HUES64 (cell line): ENCODE results near the gene HOXA5.
A peak's percentile ranks its signal among the peaks of the same experiment; 100 is the strongest.

ENCODE experiments used
- H3K27ac ChIP-seq: 2 replicates; pipeline ENCODE4 v1.7.0; 2013; ENCODE audit warnings: low read depth, low read length, inconsistent platforms
- H3K27me3 ChIP-seq: 2 replicates; pipeline ENCODE4 v1.6.1; 2013; ENCODE audit warnings: mild to moderate bottlenecking, low read length; ENCODE audit not compliant: insufficient read depth
- H3K36me3 ChIP-seq: 2 replicates; pipeline ENCODE4 v1.6.1; 2013; ENCODE audit warnings: mild to moderate bottlenecking, low read length; ENCODE audit not compliant: insufficient read depth
- H3K4me1 ChIP-seq: 2 replicates; pipeline ENCODE4 v1.6.1; 2013; ENCODE audit warnings: mild to moderate bottlenecking, low read length, moderate library complexity; ENCODE audit not compliant: insufficient read depth
- H3K4me3 ChIP-seq: 2 replicates; pipeline ENCODE4 v1.5.1; 2013; ENCODE audit warnings: mild to moderate bottlenecking, low read length, moderate library complexity
- H3K9ac ChIP-seq: 2 replicates; pipeline ENCODE4 v1.6.1; 2013; ENCODE audit warnings: mild to moderate bottlenecking, low read depth, low read length
- H3K9me3 ChIP-seq: 2 replicates; pipeline ENCODE4 v1.6.1; 2013; ENCODE audit warnings: low read depth, low read length; ENCODE audit not compliant: insufficient read depth
- WGBS: fragments of 150-250, 120-280 bp; methylation state at CpG from one replicate; pipeline ENCODE4 v1.1.7; 2013; ENCODE audit warnings: missing lambda C conversion rate; 5-methylcytosine and 5-hydroxymethylcytosine counted together

Gene HOXA5

DNA sequence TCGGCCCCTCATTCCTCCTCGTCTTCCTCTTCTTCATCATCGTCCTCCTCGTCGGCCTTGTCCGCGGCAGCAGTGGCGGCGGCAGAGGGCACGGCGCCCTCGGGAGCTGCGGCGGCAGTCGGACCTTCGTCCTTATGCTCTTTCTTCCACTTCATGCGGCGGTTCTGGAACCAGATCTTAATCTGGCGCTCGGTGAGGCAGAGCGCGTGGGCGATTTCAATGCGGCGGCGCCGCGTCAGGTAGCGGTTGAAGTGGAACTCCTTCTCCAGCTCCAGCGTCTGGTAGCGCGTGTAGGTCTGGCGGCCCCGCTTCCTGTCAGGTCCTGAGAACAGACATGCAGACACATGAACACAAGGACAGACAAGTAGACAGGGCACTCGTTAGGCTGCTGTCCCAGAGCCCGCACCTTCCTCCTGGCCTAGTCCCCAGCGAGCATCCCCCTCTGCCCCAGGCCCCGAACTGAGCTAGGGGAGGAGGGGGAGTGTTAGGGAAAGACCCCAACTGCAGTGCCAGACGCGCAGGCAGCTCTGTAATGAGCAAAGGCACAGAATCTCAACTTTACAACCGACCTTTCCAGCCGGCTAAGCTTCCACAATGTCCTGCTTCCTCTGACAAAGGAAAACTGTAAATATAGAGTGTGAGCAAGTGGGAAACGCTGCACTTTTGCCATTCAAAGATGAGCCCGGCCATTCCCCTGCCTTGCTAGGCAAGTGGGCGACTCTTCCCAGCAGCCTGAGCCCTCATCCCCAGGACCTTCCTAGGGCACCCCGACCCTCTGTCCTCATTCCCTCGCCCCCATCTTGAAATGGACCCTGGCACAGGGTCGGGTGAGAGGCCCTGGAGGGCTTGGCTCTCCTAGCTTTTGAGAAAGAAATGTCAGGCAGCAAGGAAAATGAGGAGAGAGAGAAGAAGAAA lies 11.7 kb upstream of the HOXA5 start:
- WGBS, result 8% methylated on average over 45 of the region's 48 CpGs
- Histone ChIP-seq H3K36me3 (no peaks in the 10 kb centered on the region), H3K4me3 (no peak overlapping the region), H3K9ac (no peak overlapping the region), H3K27ac (no peak overlapping the region), H3K27me3 (peaks cover 100% of the 10 kb centered on the region), H3K4me1 (no peaks in the 10 kb centered on the region; the same call in 1 of the 2 replicates), H3K9me3 (peaks cover 3% of the 10 kb centered on the region; the same call in 1 of the 2 replicates)

DNA sequence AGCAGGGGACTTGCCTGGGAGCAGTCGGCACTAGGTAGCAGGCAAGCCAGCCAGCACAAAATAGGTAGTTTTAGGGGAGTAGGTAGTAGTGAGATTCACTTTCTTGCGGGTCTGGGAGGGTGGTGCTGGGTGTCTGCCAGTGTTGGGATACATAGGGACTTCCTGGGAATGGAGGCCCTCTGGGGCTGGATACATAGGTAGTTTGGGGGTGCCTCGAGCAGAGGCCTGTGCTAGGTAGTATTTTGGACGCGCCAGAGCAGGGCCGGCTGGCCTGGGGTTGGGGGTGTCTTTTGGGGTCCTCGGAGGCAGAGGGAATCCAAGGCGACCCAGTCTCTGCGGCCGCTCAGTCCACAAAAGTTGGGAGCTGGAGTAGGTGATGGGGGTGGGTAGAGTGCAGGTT lies 10.9 kb upstream of the HOXA5 start:
- Histone ChIP-seq H3K4me3 (no peak overlapping the region), H3K36me3 (no peaks in the 10 kb centered on the region), H3K9ac (no peak overlapping the region), H3K27ac (no peak overlapping the region), H3K4me1 (no peaks in the 10 kb centered on the region; the same call in 1 of the 2 replicates), H3K9me3 (peaks cover 3% of the 10 kb centered on the region; the same call in 1 of the 2 replicates), H3K27me3 (peaks cover 100% of the 10 kb centered on the region)
- 38% methylated on average over 10 of the region's 10 CpGs for WGBS

DNA sequence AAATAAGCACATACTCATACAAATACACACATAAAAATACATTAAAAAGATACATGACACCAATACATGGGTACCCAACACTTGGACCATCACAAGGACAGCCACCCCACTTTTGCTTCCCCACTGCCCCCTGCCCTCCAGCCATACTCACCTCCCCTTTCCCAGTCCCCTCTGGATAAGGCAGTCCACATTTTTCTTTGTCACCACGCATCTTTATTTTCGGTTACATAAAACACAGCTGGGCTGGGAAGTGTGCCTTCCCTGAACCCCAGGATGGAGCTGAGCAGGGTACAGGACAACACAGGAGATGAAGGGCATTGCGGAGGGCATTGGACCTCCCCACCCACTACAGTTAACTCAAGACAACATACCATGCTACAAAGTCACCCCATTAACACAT lies 10.0 kb upstream of the HOXA5 start:
- H3K4me1 ChIP-seq, result no peaks in the 10 kb centered on the region; the same call in 1 of the 2 replicates
- peaks cover 100% of the 10 kb centered on the region for H3K27me3 ChIP-seq
- no peak overlapping the region for H3K4me3 ChIP-seq
- WGBS, result 34% methylated on average over 3 of the region's 3 CpGs
- H3K9ac ChIP-seq, result no peak overlapping the region
- no peak overlapping the region for H3K27ac ChIP-seq
- H3K36me3 ChIP-seq, result no peaks in the 10 kb centered on the region
- peaks cover 3% of the 10 kb centered on the region; the same call in 1 of the 2 replicates for H3K9me3 ChIP-seq

DNA sequence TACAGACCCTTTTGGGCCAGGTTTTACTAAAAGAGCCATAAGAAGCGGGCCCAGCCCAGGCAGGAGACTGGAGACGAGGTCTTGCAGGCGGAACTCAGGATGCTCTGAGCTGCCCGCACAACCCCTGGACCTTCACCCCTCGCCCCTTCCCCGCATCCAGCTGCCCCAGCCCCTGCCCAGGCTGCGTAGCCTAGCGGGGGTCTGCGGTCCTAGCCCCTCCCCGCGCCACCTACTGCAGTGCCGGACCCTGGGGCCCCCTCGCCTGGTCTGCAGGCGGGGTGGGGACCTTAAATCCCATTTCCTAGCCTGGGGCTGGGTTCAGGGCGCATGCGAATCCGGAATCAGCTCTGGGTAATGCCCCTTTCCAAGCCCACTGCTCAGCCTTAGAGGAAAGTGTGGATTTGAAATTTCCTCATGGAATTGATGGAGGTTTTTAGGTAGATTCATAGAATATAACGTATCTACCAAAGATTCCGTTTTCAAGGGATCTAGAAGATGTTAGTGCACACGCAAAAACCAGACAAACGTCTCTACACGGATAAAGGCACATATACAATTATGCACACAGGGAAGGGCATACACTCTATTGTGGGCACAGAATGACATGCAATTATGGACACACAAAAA lies 9.4 kb upstream of the HOXA5 start:
- Histone ChIP-seq H3K9ac (no peak overlapping the region), H3K9me3 (peaks cover 3% of the 10 kb centered on the region; the same call in 1 of the 2 replicates), H3K36me3 (no peaks in the 10 kb centered on the region), H3K4me1 (no peaks in the 10 kb centered on the region; the same call in 1 of the 2 replicates), H3K4me3 (no peak overlapping the region), H3K27ac (no peak overlapping the region), H3K27me3 (peaks cover 100% of the 10 kb centered on the region)
- WGBS, result 16% methylated on average over 21 of the region's 22 CpGs

DNA sequence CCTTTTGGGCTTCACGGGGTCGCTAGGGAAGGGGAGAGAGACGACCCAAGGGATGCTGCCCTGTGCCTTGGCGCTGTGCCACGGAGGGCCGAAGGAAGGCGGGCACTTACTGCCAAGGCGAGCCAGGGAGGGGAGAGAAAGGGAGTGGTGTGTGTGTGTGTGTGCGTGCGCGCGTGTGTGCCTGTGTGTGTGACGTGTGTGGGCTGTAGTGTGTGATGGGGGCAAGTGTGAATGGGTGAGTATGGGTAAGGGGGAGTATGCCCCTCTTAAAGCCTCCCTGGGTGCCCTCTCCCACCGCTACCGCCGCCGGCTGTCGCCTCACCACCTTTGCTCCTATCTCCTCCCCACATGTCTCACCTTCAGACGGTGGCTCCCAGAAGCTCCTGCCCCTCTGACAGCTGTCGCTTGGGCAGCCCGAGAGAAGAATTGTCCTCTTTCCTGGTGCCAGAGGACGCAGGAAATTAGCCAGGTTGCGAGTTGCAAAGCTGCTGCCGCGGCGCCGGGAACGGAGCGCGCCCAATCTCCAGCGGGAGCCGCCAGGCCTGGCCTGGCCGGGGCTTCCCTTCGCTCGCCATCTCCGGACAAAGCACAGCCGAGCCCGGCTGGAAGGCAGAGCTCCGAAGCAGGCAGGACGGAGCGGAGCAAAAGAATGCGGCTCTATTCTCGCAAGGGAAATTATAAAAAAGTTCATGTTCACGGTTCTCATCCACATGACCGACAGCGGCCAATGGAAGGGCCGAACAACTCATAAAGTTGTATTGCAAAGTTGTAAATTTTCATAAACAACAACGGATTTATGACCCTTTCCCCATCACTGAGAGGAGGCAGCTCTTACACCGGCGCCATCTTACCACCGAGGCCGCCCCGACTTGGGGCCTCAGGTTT lies 8.7 kb upstream of the HOXA5 start, which contains the start of gene HOXA3:
TSS of gene HOXA3 (minus strand) at position 653 of the 885 bp plus-strand sequence. CDS start 41,943 bp downstream, outside the sequence.
- no peaks in the 10 kb centered on the region; the same call in 1 of the 2 replicates for H3K4me1 ChIP-seq

DNA sequence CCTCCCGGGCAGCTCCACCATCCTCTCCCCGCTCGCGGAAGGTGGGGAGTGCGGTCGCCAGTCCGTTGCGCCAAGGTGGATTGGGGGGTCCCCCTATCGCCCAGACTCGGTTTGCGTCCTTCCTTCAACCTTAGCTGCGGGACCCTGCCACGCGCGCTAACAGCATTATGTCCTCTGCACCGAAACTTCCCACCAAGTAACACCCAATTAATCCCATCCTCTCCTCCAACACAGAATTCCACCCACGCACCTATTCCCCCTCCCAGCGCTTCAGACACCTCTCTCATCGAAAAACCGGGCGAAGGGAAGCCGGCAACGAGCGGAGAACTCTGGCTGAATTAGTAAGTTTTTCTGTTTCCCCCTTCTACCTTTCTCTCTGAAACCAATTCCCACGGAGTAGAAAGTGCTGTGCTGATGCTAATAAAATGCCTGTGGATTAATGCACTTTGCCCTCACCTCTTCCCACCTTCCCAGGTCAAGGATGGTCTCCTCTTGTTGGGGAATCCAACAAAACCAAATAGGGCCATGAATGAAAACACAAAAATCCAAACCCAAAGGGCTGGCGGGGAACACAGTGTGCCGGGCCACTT lies 8.0 kb upstream of the HOXA5 start:
- Histone ChIP-seq H3K36me3 (no peaks in the 10 kb centered on the region), H3K4me3 (peak overlapping the region; percentile 34), H3K27ac (no peak overlapping the region), H3K4me1 (no peaks in the 10 kb centered on the region; the same call in 1 of the 2 replicates), H3K9me3 (no peaks in the 10 kb centered on the region), H3K27me3 (peaks cover 100% of the 10 kb centered on the region), H3K9ac (no peak overlapping the region)
- WGBS, result 6% methylated on average over 27 of the region's 27 CpGs

More for the DNA sequence above, 8.7 kb upstream of the HOXA5 start, which contains the start of gene HOXA3:
- H3K27ac ChIP-seq, result no peak within 1 kb of the TSS
- no peak within 1 kb of the TSS for H3K9ac ChIP-seq
- H3K27me3 ChIP-seq, result peaks cover 100% of the 10 kb centered on the region
- no peak within 1 kb of the TSS for H3K4me3 ChIP-seq
- H3K36me3 ChIP-seq, result no peaks in the 10 kb centered on the region
- 8% methylated on average over 53 of the region's 53 CpGs for WGBS
- H3K9me3 ChIP-seq, result peaks cover 3% of the 10 kb centered on the region; the same call in 1 of the 2 replicates

DNA sequence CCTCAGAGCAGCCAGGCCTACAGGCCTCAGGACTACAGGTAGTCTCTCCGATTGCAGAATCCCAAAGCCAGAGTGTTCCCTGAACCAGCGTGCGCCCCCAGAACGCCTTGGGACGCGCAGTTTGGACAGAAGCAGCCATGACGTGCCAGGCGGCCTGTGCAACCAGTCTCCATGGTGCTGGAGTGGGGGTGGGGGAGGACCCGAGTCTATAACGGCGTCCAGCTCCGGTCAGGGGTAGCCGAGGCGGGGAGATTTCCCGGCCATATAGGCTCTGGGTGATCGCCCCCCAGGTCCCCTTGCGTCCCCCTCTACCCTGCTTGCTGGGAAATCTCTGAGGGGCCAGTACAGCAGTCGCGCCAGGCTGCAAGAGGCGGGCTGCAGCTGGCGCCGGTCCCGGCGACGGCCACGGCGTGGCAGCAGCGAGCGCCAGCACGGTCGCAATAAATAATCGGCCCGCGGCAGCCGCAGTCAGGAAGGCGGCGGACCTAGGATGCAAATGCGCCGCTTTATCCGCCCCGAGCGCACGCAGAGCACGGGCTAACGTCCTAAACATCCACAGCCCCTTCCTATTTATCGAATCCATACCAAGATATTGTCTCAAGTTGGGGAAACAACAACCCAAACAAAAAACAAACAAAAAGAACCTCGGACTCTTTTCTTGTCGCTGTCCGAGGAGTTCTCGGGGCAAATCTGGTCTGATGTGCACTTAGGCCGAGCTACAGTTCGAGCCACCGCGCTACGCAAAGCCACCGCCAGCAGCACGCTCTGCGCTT lies 7.3 kb upstream of the HOXA5 start:
- H3K27me3 ChIP-seq, result peaks cover 100% of the 10 kb centered on the region
- H3K9ac ChIP-seq, result no peak overlapping the region
- WGBS, result 3% methylated on average over 58 of the region's 58 CpGs
- no peaks in the 10 kb centered on the region for H3K9me3 ChIP-seq
- H3K4me3 ChIP-seq, result peak overlapping the region; percentile 34
- no peaks in the 10 kb centered on the region for H3K36me3 ChIP-seq
- no peaks in the 10 kb centered on the region for H3K4me1 ChIP-seq
- no peak overlapping the region for H3K27ac ChIP-seq

DNA sequence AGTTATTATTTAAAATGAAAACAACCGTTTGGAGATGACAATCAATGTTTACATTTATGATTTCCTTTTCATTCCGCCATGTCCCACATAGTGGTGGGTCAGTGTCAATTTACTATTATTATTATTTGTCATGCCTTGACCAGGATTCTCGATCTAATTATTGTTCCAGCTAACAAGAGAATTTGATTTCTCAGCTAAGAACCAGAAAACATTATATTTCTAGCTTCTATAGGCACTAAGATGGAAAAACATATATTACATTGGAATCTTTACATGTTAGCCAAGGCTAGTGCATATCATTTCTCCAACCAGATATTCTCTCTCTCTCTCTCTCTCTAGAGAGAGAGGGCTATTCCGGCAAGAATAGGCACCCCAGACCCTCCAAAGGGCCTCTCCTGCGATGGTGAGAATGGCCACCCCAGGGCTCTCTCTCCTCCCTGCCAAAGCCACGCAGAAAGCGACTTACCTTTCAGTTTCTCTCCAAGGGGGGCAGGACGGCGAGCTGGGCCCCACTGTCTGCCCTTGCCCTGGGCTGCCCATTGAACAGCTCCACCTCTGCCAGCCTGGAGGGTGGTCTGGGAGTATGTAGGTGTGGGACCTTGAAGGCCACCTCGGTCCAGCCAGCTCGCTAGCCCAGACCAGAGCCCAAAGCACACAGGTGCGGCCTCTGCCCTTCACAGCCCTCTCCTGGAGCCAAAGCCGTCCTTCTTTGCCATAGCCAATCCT lies 6.5 kb upstream of the HOXA5 start:
- 39% methylated on average over 11 of the region's 13 CpGs for WGBS
- Histone ChIP-seq H3K27me3 (peaks cover 100% of the 10 kb centered on the region), H3K9me3 (no peaks in the 10 kb centered on the region), H3K27ac (no peak overlapping the region), H3K4me3 (peak overlapping the region; percentile 34; the same call in 1 of the 2 replicates), H3K9ac (no peak overlapping the region), H3K4me1 (no peaks in the 10 kb centered on the region), H3K36me3 (no peaks in the 10 kb centered on the region)

DNA sequence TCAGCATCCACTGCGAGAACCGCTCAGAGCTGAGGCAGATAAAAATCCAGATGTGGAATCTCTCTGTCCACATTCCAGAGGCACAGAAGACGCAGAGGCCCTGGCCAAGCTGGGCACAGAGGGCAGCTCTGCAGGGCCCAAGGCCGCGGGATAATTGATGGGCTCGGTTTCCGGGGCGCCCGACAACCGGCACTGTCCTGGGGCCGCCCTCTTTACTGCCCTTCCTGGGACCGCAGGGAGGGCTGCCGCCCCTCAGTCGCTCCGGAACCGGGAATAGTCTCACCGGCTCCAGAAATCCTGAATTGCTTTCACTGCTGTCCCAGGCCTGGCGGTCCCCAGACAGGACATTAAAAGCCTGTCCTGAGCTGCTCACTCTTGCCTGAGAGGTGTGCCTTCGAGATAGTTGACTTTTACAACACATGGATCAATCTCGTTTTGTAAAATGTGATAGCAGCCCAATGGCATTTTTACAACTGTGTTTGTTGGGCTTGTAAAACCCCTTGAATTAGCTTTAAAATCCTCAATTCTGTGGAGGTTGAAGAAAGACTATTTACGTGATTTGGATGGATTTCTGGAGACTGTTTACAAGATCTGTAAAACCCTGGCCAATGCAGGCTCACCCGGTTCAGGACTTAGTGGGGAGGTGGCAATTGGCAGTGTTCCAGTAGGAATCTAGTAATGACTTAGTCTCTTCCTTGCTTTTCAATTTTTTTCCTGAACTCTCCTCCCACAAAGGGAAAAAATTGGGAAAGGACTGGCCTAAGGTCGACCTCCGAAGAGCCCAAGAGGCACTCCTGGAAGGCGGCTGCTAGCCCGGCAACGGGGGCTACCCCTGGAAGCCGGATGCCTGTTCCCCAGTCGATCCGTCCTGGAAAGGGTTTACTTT lies 5.5 kb upstream of the HOXA5 start:
- no peak overlapping the region for H3K27ac ChIP-seq
- no peaks in the 10 kb centered on the region for H3K36me3 ChIP-seq
- no peaks in the 10 kb centered on the region for H3K9me3 ChIP-seq
- WGBS, result 38% methylated on average over 30 of the region's 30 CpGs
- no peak overlapping the region for H3K9ac ChIP-seq
- H3K27me3 ChIP-seq, result peaks cover 100% of the 10 kb centered on the region
- H3K4me1 ChIP-seq, result no peaks in the 10 kb centered on the region
- no peak overlapping the region for H3K4me3 ChIP-seq
